Measurements from ENCODE around the gene PTTG1IP2.

DNA sequence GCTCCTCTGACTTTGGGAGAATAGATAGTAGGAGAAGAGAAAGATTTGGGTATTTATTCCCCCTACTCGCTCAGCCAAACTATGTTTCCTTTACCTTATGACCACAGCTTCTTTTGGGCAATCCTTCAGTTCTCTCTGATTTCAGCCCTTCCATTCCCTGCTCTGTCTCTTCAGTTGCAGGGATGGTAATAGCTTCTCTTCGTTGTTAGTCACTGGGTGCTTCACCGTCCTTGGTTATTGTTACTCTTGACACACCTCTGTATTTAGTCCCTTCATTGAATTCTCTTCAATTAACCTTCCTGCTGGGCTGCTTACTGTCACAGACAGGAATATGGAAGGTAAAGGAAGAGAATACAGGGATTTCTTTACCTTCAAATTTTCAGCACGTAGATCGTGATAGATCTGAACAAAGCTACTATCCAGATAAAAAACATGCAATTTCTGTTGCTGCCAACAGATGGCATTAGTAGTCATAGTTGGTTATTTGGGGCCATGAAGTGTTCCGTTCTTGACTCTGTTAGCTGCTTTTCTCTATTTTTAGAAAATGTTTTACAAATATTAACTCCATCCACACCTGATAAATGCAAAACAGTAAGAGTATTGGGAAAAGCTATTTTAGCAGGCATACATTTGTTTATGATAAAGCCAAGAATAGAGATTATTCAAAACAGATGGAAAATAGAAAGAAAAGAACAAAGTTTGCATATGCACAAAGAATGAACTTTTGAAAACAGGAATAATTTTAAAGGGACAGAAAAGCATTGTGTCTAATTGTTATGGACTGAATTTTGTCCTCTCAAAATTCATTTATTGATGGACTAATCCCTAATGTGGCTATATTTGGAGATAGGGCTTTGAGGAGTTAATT, 14.0 kb upstream of the PTTG1IP2 start:
- TF ChIP-seq, protein P1, sequence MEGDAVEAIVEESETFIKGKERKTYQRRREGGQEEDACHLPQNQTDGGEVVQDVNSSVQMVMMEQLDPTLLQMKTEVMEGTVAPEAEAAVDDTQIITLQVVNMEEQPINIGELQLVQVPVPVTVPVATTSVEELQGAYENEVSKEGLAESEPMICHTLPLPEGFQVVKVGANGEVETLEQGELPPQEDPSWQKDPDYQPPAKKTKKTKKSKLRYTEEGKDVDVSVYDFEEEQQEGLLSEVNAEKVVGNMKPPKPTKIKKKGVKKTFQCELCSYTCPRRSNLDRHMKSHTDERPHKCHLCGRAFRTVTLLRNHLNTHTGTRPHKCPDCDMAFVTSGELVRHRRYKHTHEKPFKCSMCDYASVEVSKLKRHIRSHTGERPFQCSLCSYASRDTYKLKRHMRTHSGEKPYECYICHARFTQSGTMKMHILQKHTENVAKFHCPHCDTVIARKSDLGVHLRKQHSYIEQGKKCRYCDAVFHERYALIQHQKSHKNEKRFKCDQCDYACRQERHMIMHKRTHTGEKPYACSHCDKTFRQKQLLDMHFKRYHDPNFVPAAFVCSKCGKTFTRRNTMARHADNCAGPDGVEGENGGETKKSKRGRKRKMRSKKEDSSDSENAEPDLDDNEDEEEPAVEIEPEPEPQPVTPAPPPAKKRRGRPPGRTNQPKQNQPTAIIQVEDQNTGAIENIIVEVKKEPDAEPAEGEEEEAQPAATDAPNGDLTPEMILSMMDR (IDR thresholded peaks at IDR 0.05; ENCODE audit: borderline replicate concordance, extremely low read depth, low read length, poor library complexity, severe bottlenecking): peak; percentile 74
- TF ChIP-seq EZH2 (IDR thresholded peaks at IDR 0.05; ENCODE audit: borderline replicate concordance, low read depth, low read length, severe bottlenecking): no peak

Data from DND-41 (cell line).